GM23338 (cell line): Measurements from ENCODE around the gene UCN3. TPM values are rescaled to one million over a fixed set of nuclear protein-coding genes. Genes with fewer than 3 reads are reported as not detected.

Experiments used
- ATAC-seq: fragments of 200-7000 bp; cut with Tn5 transposase; 3 replicates; pipeline ENCODE4 v1.9.1; 2020
- DNase-seq: peaks from one replicate; pipeline ENCODE4 v3.0.0-alpha.2; 2015; ENCODE audit warnings: low spot score
- H2AFZ ChIP-seq: fragments of 200-600 bp; sonication (generic); 2 replicates; pipeline ENCODE4 v1.8.0; 2016; ENCODE audit warnings: antibody characterized with exemption, mild to moderate bottlenecking, moderate library complexity
- H3F3A ChIP-seq: fragments of 200-600 bp; sonication (generic); replicated peaks from 2 replicates; pipeline ENCODE4 v1.8.0; 2017; ENCODE audit warnings: antibody characterized with exemption, mixed run types, low read depth
- H3K27ac ChIP-seq: fragments of 200-600 bp; sonication (generic); 2 replicates; pipeline ENCODE4 v1.6.1; 2016; ENCODE audit warnings: low read depth
- H3K27me3 ChIP-seq: fragments of 200-600 bp; sonication (generic); 2 replicates; pipeline ENCODE4 v1.8.0; 2016; ENCODE audit warnings: mild to moderate bottlenecking, mixed run types, moderate library complexity; ENCODE audit not compliant: insufficient read depth
- H3K36me3 ChIP-seq: fragments of 200-600 bp; sonication (generic); 2 replicates; pipeline ENCODE4 v1.8.0; 2016; ENCODE audit warnings: mild to moderate bottlenecking; ENCODE audit not compliant: insufficient read depth
- H3K4me1 ChIP-seq: fragments of 200-600 bp; sonication (generic); 2 replicates; pipeline ENCODE4 v1.8.0; 2016; ENCODE audit warnings: mild to moderate bottlenecking, moderate library complexity; ENCODE audit not compliant: insufficient read depth
- H3K4me2 ChIP-seq: fragments of 200-600 bp; sonication (generic); 2 replicates; pipeline ENCODE4 v1.7.1; 2017; ENCODE audit warnings: mixed run types
- H3K4me3 ChIP-seq: fragments of 200-600 bp; sonication (generic); 2 replicates; pipeline ENCODE4 v1.6.1; 2016; ENCODE audit warnings: mixed run types
- H3K79me2 ChIP-seq: fragments of 200-600 bp; sonication (generic); replicated peaks from 2 replicates; pipeline ENCODE4 v1.8.0; 2017; ENCODE audit warnings: mild to moderate bottlenecking; ENCODE audit not compliant: insufficient read depth
- H3K9me2 ChIP-seq: fragments of 200-600 bp; sonication (generic); 2 replicates; pipeline ENCODE4 v1.8.0; 2017; ENCODE audit not compliant: insufficient read depth
- H4K20me1 ChIP-seq: fragments of 200-600 bp; sonication (generic); replicated peaks from 2 replicates; pipeline ENCODE4 v1.8.0; 2017; ENCODE audit warnings: mild to moderate bottlenecking; ENCODE audit not compliant: insufficient read depth
- H3K27ac Mint-ChIP-seq: 2 replicates; pipeline ENCODE4 v1.8.0; 2020; ENCODE audit warnings: inconsistent platforms, mild to moderate bottlenecking, moderate library complexity, mixed read lengths
- H3K27me3 Mint-ChIP-seq: 3 replicates; pipeline ENCODE4 v1.8.0; 2022; ENCODE audit warnings: low read depth, mild to moderate bottlenecking, moderate library complexity, mixed read lengths, inconsistent platforms; ENCODE audit not compliant: insufficient read depth, poor library complexity
- H3K36me3 Mint-ChIP-seq: 3 replicates; pipeline ENCODE4 v1.8.0; 2021; ENCODE audit warnings: low read depth, mild to moderate bottlenecking, inconsistent platforms, moderate library complexity, mixed read lengths
- H3K4me1 Mint-ChIP-seq: 3 replicates; pipeline ENCODE4 v1.8.0; 2020; ENCODE audit warnings: mild to moderate bottlenecking, inconsistent platforms, mixed read lengths
- H3K4me3 Mint-ChIP-seq: 3 replicates; pipeline ENCODE4 v1.8.0; 2021; ENCODE audit warnings: moderate library complexity, mild to moderate bottlenecking, inconsistent platforms, mixed read lengths
- H3K9me3 Mint-ChIP-seq: 3 replicates; pipeline ENCODE4 v1.8.0; 2020; ENCODE audit warnings: moderate library complexity, mild to moderate bottlenecking, inconsistent platforms, mixed read lengths
- CTCF ChIP-seq, 2 experiments: fragments of 200-600 bp in 1 of 2; sonication (generic) in 1 of 2; conservative IDR thresholded peaks; 2 replicates each; pipeline versions ENCODE4 v1.5.1 to v1.6.1; 2016 to 2017; ENCODE audit warnings: antibody characterized with exemption in 2 of 2, low read depth in 2 of 2, mild to moderate bottlenecking in 2 of 2, moderate library complexity in 1 of 2
- REST ChIP-seq: IDR thresholded peaks from one replicate; pipeline ENCODE4 v1.6.1; 2018; ENCODE audit warnings: antibody characterized with exemption; ENCODE audit not compliant: unreplicated experiment
- ZNF462 ChIP-seq: fragments of 250-450 bp; sonication (Bioruptor Pico); IDR thresholded peaks from 2 replicates; pipeline ENCODE4 v1.5.0; 2020; ENCODE audit warnings: mild to moderate bottlenecking, moderate library complexity
- polyA plus RNA-seq: library from polyadenylated mRNA; unstranded; fragments of >200 nt; fragmentation: Nextera tagmentation; extraction: Ambion mirVana; gene quantifications from 2 replicates; pipeline ENCODE4 v1.2.1, GENCODE V29; 2016
- total RNA-seq: library from RNA; depleted of rRNA; stranded (reverse); fragments of >200 nt; shearing (Covaris generic); gene quantifications from 2 replicates; pipeline ENCODE4 v1.2.3, GENCODE V29; 2014

Gene UCN3
- total and polyA plus RNA-seq, 2 experiments from 2014 or later = not detected

GRCh38 chr10:5318148-5318547 is 46.6 kb upstream of the UCN3 start (continued):
- no peak for TF ChIP-seq ZNF462

GRCh38 chr10:5319863-5320262 is 44.9 kb upstream of the UCN3 start:
- H2AFZ ChIP-seq = no peak overlapping the region
- no peaks in the 10 kb centered on the region for H3F3A ChIP-seq
- Mint-ChIP-seq H3K27ac (no peak overlapping the region), H3K4me3 (no peak overlapping the region), H3K36me3 (no peaks in the 10 kb centered on the region), H3K27me3 (no peaks in the 10 kb centered on the region), H3K4me1 (no peaks in the 10 kb centered on the region), H3K9me3 (peaks cover 2% of the 10 kb centered on the region; the same call in 1 of the 3 replicates)
- 0 out of 2 replicates have a peak, but pooled peaks cover 3% of the 10 kb centered on the region for H3K9me2 ChIP-seq
- no peaks in the 10 kb centered on the region for H3K27me3 ChIP-seq
- H3K4me3 ChIP-seq = no peak overlapping the region
- H3K36me3 ChIP-seq = no peaks in the 10 kb centered on the region
- H4K20me1 ChIP-seq = no peaks in the 10 kb centered on the region
- H3K4me2 ChIP-seq = no peak overlapping the region
- no peak overlapping the region for H3K27ac ChIP-seq
- ATAC-seq (no peak), DNase-seq (no peak)
- H3K79me2 ChIP-seq = no peaks in the 10 kb centered on the region
- H3K4me1 ChIP-seq = no peaks in the 10 kb centered on the region
- TF ChIP-seq CTCF (conservative IDR thresholded peaks at IDR 0.05; ENCODE audit: low read depth in 2 of 2) (no peak), ZNF462 (no peak), REST (no peak)
